Left renal cortex interstitium (tissue), 4 donors: Measurements from ENCODE around the gene FATE1. TPM values are rescaled to one million over a fixed set of nuclear protein-coding genes. Genes with fewer than 3 reads are reported as not detected.
A peak's percentile ranks its signal among the peaks of the same experiment; 100 is the strongest.
"Not testable (repeated sequence)": the region's sequence is repeated elsewhere in the genome, so short reads cannot be mapped to it uniquely, and the experiment has no call there.

Source experiments
- DNase-seq, 4 donors: peaks; one replicate each; pipeline ENCODE4 v3.0.0-alpha.2; 2013; ENCODE audit warnings: low read depth in 4 of 4, low spot score in 2 of 4, missing footprints in 1 of 4
- polyA plus RNA-seq, 4 donors: library from polyadenylated mRNA; unstranded; fragments of 120-200 nt; gene quantifications; one replicate each; pipeline ENCODE4 v1.2.1, GENCODE V29; 2013; ENCODE audit not compliant: insufficient read length in 4 of 4

The FATE1 gene
- under 1 TPM in 1 of 4 donors, not detected in 3; 0.18 TPM for polyA plus RNA-seq

GRCh38 chrX:151715752-151716151 is at the start of gene FATE1:
Gene FATE1, plus strand, starts transcription at chrX:151716035. Its CDS starts 85 bp downstream, at chrX:151716120.
- no peak for DNase-seq

GRCh38 chrX:151675121-151675746 is 40.6 kb upstream of the FATE1 start:
- DNase-seq, result no peak

GRCh38 chrX:151676196-151676595 is 39.6 kb upstream of the FATE1 start:
- DNase-seq, result no peak

- DNase-seq, result no peak
These were observed 35.9 kb upstream of the FATE1 start for GRCh38 chrX:151679798-151680402.

GRCh38 chrX:151680805-151681204 is 35.0 kb upstream of the FATE1 start:
- DNase-seq, result peak in 1 of 4 donors; percentile 13

GRCh38 chrX:151687635-151688034 is 28.2 kb upstream of the FATE1 start:
- no peak for DNase-seq

GRCh38 chrX:151688695-151689094 is 27.1 kb upstream of the FATE1 start:
- DNase-seq, result no peak

GRCh38 chrX:151692825-151693224 is 23.0 kb upstream of the FATE1 start:
- DNase-seq, result no peak

GRCh38 chrX:151694121-151694520 is 21.7 kb upstream of the FATE1 start:
- DNase-seq, result no peak

GRCh38 chrX:151694661-151695582 is 20.9 kb upstream of the FATE1 start, which contains the start of gene PRRG3:
Gene PRRG3, plus strand, starts transcription at chrX:151695458. Its CDS starts 3,357 bp downstream, at chrX:151698815.
- no peak for DNase-seq

GRCh38 chrX:151695583-151696340 is 20.1 kb upstream of the FATE1 start:
- DNase-seq, result no peak

- DNase-seq, result not testable (repeated sequence)
These were observed 18.8 kb upstream of the FATE1 start for GRCh38 chrX:151697082-151697481.

- no peak for DNase-seq
These were observed 18.3 kb upstream of the FATE1 start for GRCh38 chrX:151697522-151697921.

- no peak for DNase-seq
These were observed 17.4 kb upstream of the FATE1 start for GRCh38 chrX:151698485-151698884.

GRCh38 chrX:151699746-151700145 is 16.1 kb upstream of the FATE1 start:
- DNase-seq, result no peak

GRCh38 chrX:151700581-151700980 is 15.3 kb upstream of the FATE1 start:
- no peak for DNase-seq

GRCh38 chrX:151701071-151701470 is 14.8 kb upstream of the FATE1 start:
- no peak for DNase-seq

GRCh38 chrX:151701531-151701930 is 14.3 kb upstream of the FATE1 start:
- DNase-seq, result no peak

- DNase-seq, result no peak
These were observed 13.7 kb upstream of the FATE1 start for GRCh38 chrX:151702026-151702714.
